RWPE1 (cell line): ENCODE measurements around the gene PLD3.
A peak's percentile ranks its signal among the peaks of the same experiment; 100 is the strongest.

Experiments used
- CTCF ChIA-PET: fragments of 350-600 bp; sonication (Branson Sonifier 250); formaldehyde crosslinking; extraction: SDS; loops from one replicate; lab custom pipeline; 2021; lab: Yijun Ruan, JAX
- POLR2A ChIA-PET: fragments of 400-600 bp; formaldehyde crosslinking; extraction: SDS; loops from one replicate; lab custom pipeline; 2020; ENCODE audit warnings: antibody characterized with exemption; ENCODE audit not compliant: low non-redundant PET; lab: Yijun Ruan, JAX
- DNase-seq: peaks from one replicate; pipeline ENCODE4 v3.0.0; 2012; ENCODE audit warnings: low spot score
- H3K27ac ChIP-seq: fragments of 450-650 bp; 2 replicates; pipeline ENCODE4 v1.5.1; 2017
- TF ChIP-seq, protein P1 (sequence below): fragments of 450-650 bp; conservative IDR thresholded peaks from 2 replicates; pipeline ENCODE4 v1.5.1; 2017; ENCODE audit warnings: low read depth, mild to moderate bottlenecking

Gene PLD3

DNA sequence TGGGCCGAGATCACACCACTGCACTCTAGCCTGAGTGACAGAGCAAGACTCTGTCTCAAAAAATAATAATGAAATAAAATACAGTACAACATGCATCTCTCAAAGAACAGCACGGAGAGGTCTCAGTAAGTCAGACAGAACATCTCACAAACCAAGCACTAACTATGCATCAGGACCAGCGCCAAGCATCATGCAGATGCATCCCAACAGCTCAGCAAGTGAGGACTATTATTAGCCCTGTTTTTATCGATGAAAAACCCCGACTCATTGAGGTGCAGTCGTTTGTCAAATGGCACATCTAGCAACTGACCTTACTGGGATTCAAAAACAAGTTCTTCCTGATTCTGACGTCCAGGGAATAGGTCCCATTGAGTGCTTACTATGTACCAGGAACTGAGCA lies 4.1 kb upstream of the PLD3 start:
- DNase-seq: no peak
- no peak overlapping the region for H3K27ac ChIP-seq
- ChIA-PET CTCF (no interaction called here), POLR2A (no interaction called here)
- TF ChIP-seq, protein P1, sequence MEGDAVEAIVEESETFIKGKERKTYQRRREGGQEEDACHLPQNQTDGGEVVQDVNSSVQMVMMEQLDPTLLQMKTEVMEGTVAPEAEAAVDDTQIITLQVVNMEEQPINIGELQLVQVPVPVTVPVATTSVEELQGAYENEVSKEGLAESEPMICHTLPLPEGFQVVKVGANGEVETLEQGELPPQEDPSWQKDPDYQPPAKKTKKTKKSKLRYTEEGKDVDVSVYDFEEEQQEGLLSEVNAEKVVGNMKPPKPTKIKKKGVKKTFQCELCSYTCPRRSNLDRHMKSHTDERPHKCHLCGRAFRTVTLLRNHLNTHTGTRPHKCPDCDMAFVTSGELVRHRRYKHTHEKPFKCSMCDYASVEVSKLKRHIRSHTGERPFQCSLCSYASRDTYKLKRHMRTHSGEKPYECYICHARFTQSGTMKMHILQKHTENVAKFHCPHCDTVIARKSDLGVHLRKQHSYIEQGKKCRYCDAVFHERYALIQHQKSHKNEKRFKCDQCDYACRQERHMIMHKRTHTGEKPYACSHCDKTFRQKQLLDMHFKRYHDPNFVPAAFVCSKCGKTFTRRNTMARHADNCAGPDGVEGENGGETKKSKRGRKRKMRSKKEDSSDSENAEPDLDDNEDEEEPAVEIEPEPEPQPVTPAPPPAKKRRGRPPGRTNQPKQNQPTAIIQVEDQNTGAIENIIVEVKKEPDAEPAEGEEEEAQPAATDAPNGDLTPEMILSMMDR: no peak

DNA sequence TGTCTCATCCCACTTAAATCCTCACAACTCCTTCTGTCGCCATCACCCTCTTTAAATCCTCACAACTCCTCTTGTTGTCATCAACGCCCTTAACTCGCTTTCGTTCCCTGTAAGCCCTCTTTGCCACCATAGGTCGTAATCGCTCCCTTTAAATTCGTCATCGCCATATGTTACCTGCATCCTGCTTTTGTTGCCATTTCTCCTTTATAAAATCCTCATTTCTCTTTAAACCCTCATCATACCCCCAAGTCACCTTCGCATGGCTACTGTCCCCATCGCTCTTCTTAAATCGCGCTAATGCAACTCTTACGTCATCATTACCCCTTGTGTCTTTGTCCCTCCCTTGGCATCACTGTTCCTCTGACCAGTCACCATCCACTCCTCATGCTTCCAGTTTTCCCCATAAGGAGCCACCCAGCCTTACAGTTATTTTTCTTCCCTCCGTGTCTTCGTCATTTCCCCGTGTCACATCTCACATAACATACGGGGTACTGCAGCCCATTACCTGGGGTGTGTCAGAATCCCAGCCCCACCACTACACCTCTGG lies 539 bp downstream of the PLD3 start:
- POLR2A ChIA-PET: no interaction called here
- CTCF ChIA-PET: no interaction called here
- TF ChIP-seq, protein P1: no peak
- H3K27ac ChIP-seq: peak overlapping the region; percentile 59
- DNase-seq: peak; percentile 25

DNA sequence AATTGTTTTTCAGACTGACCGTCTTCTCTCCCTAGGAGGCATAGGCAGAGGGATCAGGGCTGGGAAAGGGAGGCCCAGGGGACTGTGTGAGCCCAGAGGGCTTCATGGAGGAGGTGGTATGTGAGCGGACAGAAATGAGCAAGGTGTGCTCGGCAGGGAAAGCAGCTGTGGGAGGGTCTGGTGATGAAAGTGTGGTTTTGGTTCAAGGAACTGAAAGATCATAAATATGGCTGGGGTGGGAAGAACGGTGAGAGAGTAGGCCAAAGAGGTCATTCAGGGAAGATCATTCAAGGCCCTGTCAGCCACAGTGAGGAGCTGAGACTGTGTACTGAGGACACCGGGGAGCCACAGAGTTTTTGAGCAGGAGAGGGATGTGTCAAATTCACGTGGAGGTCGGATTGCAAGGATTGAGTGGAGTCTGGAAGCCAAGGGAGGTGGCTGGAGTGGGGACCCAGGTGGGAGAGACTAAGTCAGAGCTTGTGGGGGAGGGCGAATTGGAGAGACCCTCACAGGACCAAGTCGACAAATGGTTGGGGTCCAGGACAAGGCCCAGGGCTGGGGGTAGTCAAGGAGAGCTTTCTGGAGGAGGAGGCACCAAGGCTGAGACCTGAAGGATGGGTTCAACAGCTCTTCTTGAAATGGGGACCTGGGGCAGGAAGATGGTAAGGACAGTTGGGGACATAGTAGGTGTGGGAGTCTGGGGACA lies 7.6 kb downstream of the PLD3 start:
- CTCF ChIA-PET: no interaction called here
- TF ChIP-seq, protein P1: no peak
- no peak for DNase-seq
- POLR2A ChIA-PET: no interaction called here
- no peak overlapping the region for H3K27ac ChIP-seq

DNA sequence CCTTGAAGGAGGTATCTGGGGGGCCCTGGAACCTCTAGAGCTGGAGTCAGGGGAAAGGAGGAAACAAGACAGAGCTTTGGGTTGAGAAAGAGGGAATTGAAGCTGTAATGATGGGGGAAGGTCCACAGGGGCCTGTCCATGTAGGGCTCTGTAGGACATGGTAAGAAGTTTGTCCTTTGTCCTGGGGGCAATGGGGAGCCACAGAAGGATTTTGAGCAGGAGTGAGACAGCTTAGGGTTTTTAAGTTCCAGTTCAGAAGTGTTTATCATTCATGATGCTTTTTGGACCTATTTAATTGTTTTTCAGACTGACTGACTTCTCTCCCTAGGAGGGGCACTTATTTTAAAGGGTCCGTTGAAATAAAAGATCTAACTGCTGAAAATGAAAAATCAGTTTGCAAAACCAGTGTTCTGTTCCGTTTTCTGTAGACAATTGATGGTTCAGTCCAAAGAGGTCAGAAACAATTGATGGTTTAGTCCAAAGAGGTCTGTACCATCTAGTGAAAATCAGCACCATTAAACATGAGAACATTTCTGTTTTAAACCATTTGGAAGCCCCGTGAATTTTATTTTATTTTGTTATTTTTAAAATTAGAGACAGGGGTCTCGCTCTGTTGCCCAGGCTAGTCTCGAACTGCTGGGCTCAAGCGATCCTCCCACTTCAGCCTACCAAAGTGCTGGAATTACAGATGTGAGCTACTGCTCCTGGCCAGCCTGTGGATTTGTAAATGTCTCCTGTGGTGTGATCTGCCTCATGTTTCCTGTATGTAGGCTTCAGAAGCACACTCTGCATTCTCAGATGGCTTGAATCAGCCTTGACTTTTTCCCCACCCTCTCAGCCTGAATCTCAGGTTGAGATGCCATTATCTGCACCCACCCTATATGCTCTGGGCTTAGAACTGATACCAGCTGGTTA lies 8.4 kb downstream of the PLD3 start:
- TF ChIP-seq, protein P1: no peak
- POLR2A ChIA-PET: no interaction called here
- no peak overlapping the region for H3K27ac ChIP-seq
- CTCF ChIA-PET: no interaction called here
- DNase-seq: no peak

DNA sequence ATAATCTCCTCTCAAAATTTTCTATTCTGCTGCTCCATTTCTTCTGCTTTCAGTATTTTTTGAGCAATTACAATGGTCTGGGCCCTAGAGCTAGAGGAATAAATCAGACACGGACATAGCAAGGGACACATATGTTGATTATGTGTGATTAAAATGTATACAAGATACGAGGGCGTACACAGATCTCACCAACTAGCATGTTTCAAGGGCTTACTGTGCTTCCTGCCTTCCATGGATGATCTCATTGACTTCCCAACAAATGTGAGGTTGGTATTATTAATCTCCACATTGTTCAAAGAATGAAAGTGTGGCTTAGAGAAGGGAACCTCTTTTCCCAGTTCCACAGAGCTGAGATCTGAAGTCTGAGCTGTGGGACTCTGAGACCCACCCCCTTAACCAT lies 9.1 kb downstream of the PLD3 start:
- ChIA-PET CTCF (no interaction called here), POLR2A (no interaction called here)
- TF ChIP-seq, protein P1: no peak
- H3K27ac ChIP-seq: no peak overlapping the region; the same call in 1 of the 2 replicates
- no peak for DNase-seq

DNA sequence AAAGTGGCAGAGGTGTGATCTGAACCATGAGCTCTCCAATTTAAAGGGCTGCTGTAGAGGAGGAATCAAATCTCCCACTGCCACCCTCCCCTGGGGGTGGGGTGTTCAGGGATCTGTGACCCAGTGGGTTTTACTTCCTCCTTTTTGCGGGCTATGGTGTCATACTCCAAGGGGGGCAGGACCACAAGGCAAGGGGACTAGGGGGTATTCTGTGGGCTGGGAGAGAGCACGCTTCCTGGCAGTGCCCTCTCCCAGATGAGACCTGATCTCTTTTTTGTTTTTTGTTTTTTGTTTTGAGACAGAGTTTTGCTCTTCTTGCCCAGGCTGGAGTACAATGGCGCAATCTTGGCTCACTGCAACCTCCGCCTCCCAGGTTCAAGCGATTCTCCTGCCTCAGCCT lies 10.3 kb downstream of the PLD3 start:
- DNase-seq: no peak
- CTCF ChIA-PET: no interaction called here

More for the DNA sequence above, 10.3 kb downstream of the PLD3 start:
- H3K27ac ChIP-seq: peak overlapping the region; percentile 11
- POLR2A ChIA-PET: no interaction called here
- TF ChIP-seq, protein P1: no peak
